ENCODE results near the gene PLCH1.

PLCH1 gene

GRCh38 chr3:155743606-155744005 lies 1.3 kb downstream of the PLCH1 start:
- DNase-seq, result no peak

- DNase-seq, result no peak
Observed at GRCh38 chr3:155742349-155742965, 2.4 kb downstream of the PLCH1 start.

- DNase-seq, result no peak
Observed at GRCh38 chr3:155741603-155742002, 3.3 kb downstream of the PLCH1 start.

- DNase-seq, result no peak
Observed at GRCh38 chr3:155741101-155741500, 3.8 kb downstream of the PLCH1 start.

- no peak for DNase-seq
Observed at GRCh38 chr3:155739154-155739553, 5.7 kb downstream of the PLCH1 start.

GRCh38 chr3:155738580-155739076 lies 6.2 kb downstream of the PLCH1 start:
- no peak for DNase-seq

- DNase-seq, result no peak
Observed at GRCh38 chr3:155737844-155738460, 6.9 kb downstream of the PLCH1 start.

- no peak for DNase-seq
Observed at GRCh38 chr3:155736381-155736780, 8.5 kb downstream of the PLCH1 start.

GRCh38 chr3:155730843-155731242 lies 14.0 kb downstream of the PLCH1 start:
- DNase-seq, result no peak

GRCh38 chr3:155727836-155728235 lies 17.0 kb downstream of the PLCH1 start:
- no peak for DNase-seq

GRCh38 chr3:155714295-155714718 lies 30.6 kb downstream of the PLCH1 start:
- no peak for DNase-seq

- no peak for DNase-seq
Observed at GRCh38 chr3:155712008-155712407, 32.9 kb downstream of the PLCH1 start.

- no peak for DNase-seq
Observed at GRCh38 chr3:155704771-155705559, 39.9 kb downstream of the PLCH1 start.

- DNase-seq, result no peak
Observed at GRCh38 chr3:155704061-155704460, 40.8 kb downstream of the PLCH1 start.

- DNase-seq, result no peak
Observed at GRCh38 chr3:155702745-155703591, 41.9 kb downstream of the PLCH1 start.

GRCh38 chr3:155701882-155702465 lies 42.9 kb downstream of the PLCH1 start:
- no peak for DNase-seq

GRCh38 chr3:155697542-155697941 lies 47.3 kb downstream of the PLCH1 start:
- DNase-seq, result no peak

- no peak for DNase-seq
Observed at GRCh38 chr3:155690921-155691320, 54.0 kb downstream of the PLCH1 start.

- DNase-seq, result no peak
Observed at GRCh38 chr3:155688481-155688880, 56.4 kb downstream of the PLCH1 start.

- DNase-seq, result no peak
Observed at GRCh38 chr3:155683344-155683720, 61.5 kb downstream of the PLCH1 start.

GRCh38 chr3:155682426-155683343 lies 62.2 kb downstream of the PLCH1 start:
- DNase-seq, result no peak

Data from right forelimb (tissue), 1 donor.